H1 (cell line): ENCODE results near the gene SCAF1. TPM values are rescaled to one million over a fixed set of nuclear protein-coding genes. Genes with fewer than 3 reads are reported as not detected.

Experiments used
- CHD7 ChIP-seq: fragments of 300-600 bp; sonication (generic); IDR thresholded peaks from 2 replicates; pipeline ENCODE4 v1.7.1; 2012; ENCODE audit warnings: low read length, moderate library complexity, mild to moderate bottlenecking, inconsistent platforms; ENCODE audit not compliant: insufficient replicate concordance
- CTCF ChIP-seq, 3 experiments: IDR thresholded peaks; 1 replicate in 2 of 3; 2 replicates in 1 of 3; pipeline versions ENCODE4 v1.5.1 to v1.6.1; 2011; ENCODE audit warnings: low read length in 3 of 3, mild to moderate bottlenecking in 3 of 3, inconsistent platforms in 2 of 3, low read depth in 1 of 3, moderate library complexity in 1 of 3; ENCODE audit not compliant: insufficient read depth in 1 of 3; ENCODE audit errors: control extremely low read depth in 1 of 3
- SIN3A ChIP-seq, 2 experiments: IDR thresholded peaks in 1 of 2; conservative IDR thresholded peaks in 1 of 2; 2 replicates each; pipeline ENCODE4 v1.6.1; 2011 to 2012; ENCODE audit warnings: low read length in 2 of 2, improper control_type of control experiment in 1 of 2, low read depth in 1 of 2, mild to moderate bottlenecking in 1 of 2
- polyA plus RNA-seq, 7 experiments: library from polyadenylated mRNA; depleted of rRNA in 3 of 7; stranded (reverse) in 5 of 7; unstranded in 2 of 7; fragments of >200 nt in 5 of 7; fragments of 200-250 nt in 2 of 7; gene quantifications; 1 replicate in 5 of 7; 2 replicates in 1 of 7; 4 replicates in 1 of 7; pipeline versions ENCODE4 v1.2.1 to v1.2.3, GENCODE V29; 2011 to 2013; ENCODE audit warnings: missing spikeins in 2 of 7, mixed read lengths in 2 of 7
- total RNA-seq: library from RNA; stranded (reverse); fragmentation: NEBNext Ultra II Directional; extraction: Animal tissue kit (Norgen Biotek cat#: 25700); gene quantifications from 2 replicates; pipeline ENCODE4 v1.2.1, GENCODE V29; 2021

Gene SCAF1
- total and polyA plus RNA-seq, 2 of the 8 experiments (the other 6 are each of a cell fraction or from before 2014, with no cell fraction given), result 9.7 to 81.7 TPM

- TF ChIP-seq SIN3A (conservative IDR thresholded peaks at IDR 0.05 in 1 of 2, IDR thresholded peaks at IDR 0.05 in 1 of 2; ENCODE audit: low read depth in 1 of 2, low read length in 2 of 2) (no peak), CTCF (IDR thresholded peaks at IDR 0.05; ENCODE audit: control extremely low read depth in 1 of 3, insufficient read depth in 1 of 3, low read depth in 1 of 3, low read length in 3 of 3) (no peak), CHD7 (no peak)
Observed at GRCh38 chr19:49614096-49614833, 27.7 kb upstream of the SCAF1 start (continued).
